GM21717 (cell line): ENCODE data around the gene DEFB132.

Source experiments
- ATAC-seq: cut with Tn5 transposase; IDR thresholded peaks from one replicate; pipeline ENCODE4 v1.9.1; 2021; ENCODE audit warnings: mild to moderate bottlenecking, moderate library complexity; ENCODE audit not compliant: unreplicated experiment

Gene DEFB132

GRCh38 chr20:259981-260380, 2.5 kb downstream of the DEFB132 start:
- no peak for ATAC-seq

- ATAC-seq = no peak
Observed at GRCh38 chr20:263701-264100, 6.2 kb downstream of the DEFB132 start.

- peak; percentile 79 for ATAC-seq
Observed at GRCh38 chr20:266596-267562, 9.4 kb downstream of the DEFB132 start.

- ATAC-seq = no peak
Observed at GRCh38 chr20:270517-270916, 13.0 kb downstream of the DEFB132 start.

GRCh38 chr20:271069-271468, 13.5 kb downstream of the DEFB132 start:
- no peak for ATAC-seq

- ATAC-seq = no peak
Observed at GRCh38 chr20:271528-271927, 14.0 kb downstream of the DEFB132 start.

GRCh38 chr20:272718-273117, 15.2 kb downstream of the DEFB132 start:
- ATAC-seq = no peak

- ATAC-seq = no peak
Observed at GRCh38 chr20:273884-274283, 16.4 kb downstream of the DEFB132 start.

- no peak for ATAC-seq
Observed at GRCh38 chr20:275791-276190, 18.3 kb downstream of the DEFB132 start.

- no peak for ATAC-seq
Observed at GRCh38 chr20:276620-277495, 19.3 kb downstream of the DEFB132 start.

GRCh38 chr20:277496-277781, 19.9 kb downstream of the DEFB132 start:
- ATAC-seq = no peak

GRCh38 chr20:278181-278580, 20.7 kb downstream of the DEFB132 start:
- ATAC-seq = no peak

- ATAC-seq = no peak
Observed at GRCh38 chr20:278607-279571, 21.4 kb downstream of the DEFB132 start.

GRCh38 chr20:284172-284571, 26.6 kb downstream of the DEFB132 start:
- no peak for ATAC-seq

GRCh38 chr20:286508-286907, 29.0 kb downstream of the DEFB132 start:
- ATAC-seq = no peak

- no peak for ATAC-seq
Observed at GRCh38 chr20:288956-289692, 31.6 kb downstream of the DEFB132 start.

GRCh38 chr20:289693-290083, 32.2 kb downstream of the DEFB132 start:
- no peak for ATAC-seq

GRCh38 chr20:290084-290831, 32.7 kb downstream of the DEFB132 start, which contains the start of gene C20orf96:
Gene C20orf96 (minus strand): TSS chr20:290750. CDS start chr20:290610, 140 bp downstream.
- ATAC-seq = peak; percentile 74

GRCh38 chr20:294602-295001, 37.1 kb downstream of the DEFB132 start:
- ATAC-seq = no peak
